Rectal smooth muscle tissue (tissue), 1 donor: ENCODE measurements around the gene SYMPK.
A peak's percentile ranks its signal among the peaks of the same experiment; 100 is the strongest.

Source experiments
- H3K27ac ChIP-seq: one replicate; pipeline ENCODE4 v1.7.0; 2013; ENCODE audit warnings: low read depth, low read length, inconsistent platforms
- H3K27me3 ChIP-seq: one replicate; pipeline ENCODE4 v1.7.0; 2013; ENCODE audit warnings: low read length; ENCODE audit not compliant: control insufficient read depth, insufficient read depth
- H3K36me3 ChIP-seq: one replicate; pipeline ENCODE4 v1.7.0; 2013; ENCODE audit warnings: low read length; ENCODE audit not compliant: control insufficient read depth, insufficient read depth
- H3K4me1 ChIP-seq: one replicate; pipeline ENCODE4 v1.7.0; 2013; ENCODE audit warnings: low read length; ENCODE audit not compliant: control insufficient read depth, insufficient read depth
- H3K4me3 ChIP-seq: one replicate; pipeline ENCODE4 v1.7.0; 2013; ENCODE audit warnings: low read length
- H3K9ac ChIP-seq: one replicate; pipeline ENCODE4 v1.7.0; 2013; ENCODE audit warnings: low read length

The SYMPK gene

GRCh38 chr19:45766869-45767346 lies 96.0 kb downstream of the SYMPK start:
- Histone ChIP-seq H3K4me3 (peak overlapping the region; percentile 99), H3K36me3 (peaks cover 3% of the 10 kb centered on the region), H3K9ac (peak overlapping the region; percentile 53), H3K27ac (peak overlapping the region; percentile 98), H3K27me3 (no peaks in the 10 kb centered on the region), H3K4me1 (peaks cover 37% of the 10 kb centered on the region)

DNA sequence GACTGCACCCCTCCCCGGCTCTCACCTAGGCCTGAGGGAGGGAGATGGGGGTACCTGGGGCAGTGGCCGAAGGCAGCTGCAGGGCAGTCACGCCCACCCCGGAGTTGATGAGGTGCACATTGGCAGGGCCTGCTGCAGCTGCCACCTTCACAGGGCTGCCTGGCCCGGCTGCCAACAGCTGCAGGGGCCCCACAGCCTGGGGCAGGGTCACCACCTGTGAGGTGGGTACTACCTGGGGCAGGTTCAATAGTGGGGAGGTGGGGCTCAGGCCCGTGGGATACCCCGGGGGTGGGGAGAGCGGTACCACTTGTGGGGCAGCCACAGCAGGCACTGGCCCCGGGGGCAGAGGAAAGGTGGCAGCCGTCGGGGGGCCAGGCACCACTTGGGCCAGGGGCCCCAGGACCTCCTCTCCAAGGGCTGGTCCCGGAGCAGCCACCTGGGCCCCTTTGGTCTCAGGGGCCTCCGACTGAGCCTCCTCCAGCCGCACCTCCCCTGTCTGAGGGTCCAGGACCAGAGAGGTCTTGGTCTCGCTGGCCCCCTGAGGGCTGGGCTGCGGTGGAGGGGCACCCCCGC lies 96.6 kb downstream of the SYMPK start:
- H3K4me3 ChIP-seq = peak overlapping the region; percentile 99
- peaks cover 3% of the 10 kb centered on the region for H3K36me3 ChIP-seq
- peaks cover 37% of the 10 kb centered on the region for H3K4me1 ChIP-seq
- no peaks in the 10 kb centered on the region for H3K27me3 ChIP-seq
- H3K27ac ChIP-seq = peak overlapping the region; percentile 98
- H3K9ac ChIP-seq = no peak overlapping the region

DNA sequence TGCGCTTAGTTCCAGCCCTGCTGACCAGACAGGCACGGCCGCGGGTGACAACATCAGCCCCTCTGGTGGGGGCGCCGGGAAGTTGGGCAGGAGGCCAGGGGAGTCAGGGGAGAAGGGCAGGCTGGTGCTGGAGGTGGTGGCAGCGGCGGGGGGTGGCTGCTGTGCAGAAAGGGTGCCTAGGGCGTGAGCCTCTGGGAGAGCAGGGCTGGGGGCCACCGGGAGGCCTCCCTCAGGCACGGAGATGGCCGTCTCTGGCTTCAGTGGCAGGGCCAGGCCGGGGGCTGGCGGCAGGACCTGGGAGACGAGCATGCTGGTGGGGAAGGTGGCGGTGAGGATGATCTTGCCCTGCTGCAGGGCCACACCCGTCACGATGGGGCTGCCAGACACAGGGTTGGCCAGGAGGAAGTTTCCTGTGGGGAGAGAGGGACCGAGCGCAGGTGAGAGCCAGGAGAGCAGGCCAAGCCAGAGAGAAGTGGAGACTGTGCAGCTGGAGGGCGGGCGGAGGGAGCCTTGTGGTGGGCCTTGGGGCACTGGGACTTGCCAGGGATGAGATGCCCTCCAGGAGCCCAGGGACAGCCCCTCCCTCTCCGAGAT lies 97.1 kb downstream of the SYMPK start:
- Histone ChIP-seq H3K27me3 (no peaks in the 10 kb centered on the region), H3K4me3 (no peak overlapping the region), H3K27ac (peak overlapping the region; percentile 98), H3K9ac (no peak overlapping the region), H3K4me1 (peaks cover 33% of the 10 kb centered on the region), H3K36me3 (no peaks in the 10 kb centered on the region)
